Stimulated activated effector memory CD8-positive, alpha-beta T cell treated with anti-CD3 and anti-CD28 coated beads, Interleukin-12 subunit alpha, Interleukin-12 subunit beta, amount 100 ng/mL, for 72 hours (primary cell): ENCODE measurements around the gene MTX1.
"Not testable (repeated sequence)": the region's sequence is repeated elsewhere in the genome, so short reads cannot be mapped to it uniquely, and the experiment has no call there.

Experiments
- ATAC-seq: fragments of 150-1000 bp; cut with Tn5 transposase; 2 replicates; pipeline ENCODE4 v1.10.0; 2021
- DNase-seq, 2 donors: peaks; one replicate each; pipeline ENCODE4 v3.0.0; 2021 to 2022; ENCODE audit warnings: low spot score in 2 of 2
- H3K27ac Mint-ChIP-seq: one replicate; pipeline ENCODE4 v1.8.0; 2022; ENCODE audit warnings: mild to moderate bottlenecking, mixed read lengths
- H3K36me3 Mint-ChIP-seq: one replicate; pipeline ENCODE4 v1.8.0; 2022; ENCODE audit warnings: mild to moderate bottlenecking, mixed read lengths
- H3K4me1 Mint-ChIP-seq: one replicate; pipeline ENCODE4 v1.8.0; 2022; ENCODE audit warnings: mixed read lengths
- H3K4me3 Mint-ChIP-seq: one replicate; pipeline ENCODE4 v1.8.0; 2022; ENCODE audit warnings: mild to moderate bottlenecking, mixed read lengths
- H3K9me3 Mint-ChIP-seq: one replicate; pipeline ENCODE4 v1.8.0; 2022; ENCODE audit warnings: mixed read lengths

The MTX1 gene

GRCh38 chr1:155206891-155207805 is 1.3 kb upstream of the MTX1 start:
- peaks cover 27% of the 10 kb centered on the region for H3K4me1 Mint-ChIP-seq
- DNase-seq (peak; percentile 91 to 95), ATAC-seq (peak; percentile 63)
- no peaks in the 10 kb centered on the region for H3K9me3 Mint-ChIP-seq
- H3K4me3 Mint-ChIP-seq: peak overlapping the region; percentile 84
- peak overlapping the region; percentile 95 for H3K27ac Mint-ChIP-seq
- H3K36me3 Mint-ChIP-seq: peaks cover 20% of the 10 kb centered on the region

- H3K36me3 Mint-ChIP-seq: peaks cover 25% of the 10 kb centered on the region
- DNase-seq (no peak), ATAC-seq (no peak)
- peak within 1 kb of the TSS; percentile 95 for H3K27ac Mint-ChIP-seq
- H3K4me3 Mint-ChIP-seq: peak within 1 kb of the TSS; percentile 84
- peaks cover 27% of the 10 kb centered on the region for H3K4me1 Mint-ChIP-seq
- H3K9me3 Mint-ChIP-seq: no peaks in the 10 kb centered on the region
Measured at GRCh38 chr1:155207806-155208540, 522 bp upstream of the MTX1 start, which contains the start of gene THBS3. TSS of gene THBS3 (minus strand) at chr1:155207897. CDS start at chr1:155207876, 21 bp downstream.

DNA sequence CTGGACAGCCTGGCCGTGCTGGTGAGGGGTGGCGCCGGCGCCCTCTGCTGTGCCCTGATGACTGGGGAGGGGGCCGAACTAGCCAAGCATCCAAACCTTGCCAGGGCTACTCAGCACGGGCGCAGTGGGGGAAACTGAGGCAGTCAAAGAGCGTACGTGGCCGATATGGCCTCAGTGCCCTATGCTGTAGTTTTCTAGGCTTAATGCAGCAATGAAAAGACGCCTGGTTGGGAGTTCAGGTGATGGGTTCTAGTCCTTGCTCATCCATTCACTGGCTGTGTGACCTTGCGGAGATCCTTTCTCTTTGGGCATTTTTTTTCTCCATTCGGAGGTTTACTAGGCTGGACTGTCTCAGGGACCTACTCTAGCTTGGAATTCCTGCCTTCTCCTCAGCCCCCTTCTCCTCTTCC is 822 bp downstream of the MTX1 start:
- DNase-seq (no peak), ATAC-seq (no peak)

DNA sequence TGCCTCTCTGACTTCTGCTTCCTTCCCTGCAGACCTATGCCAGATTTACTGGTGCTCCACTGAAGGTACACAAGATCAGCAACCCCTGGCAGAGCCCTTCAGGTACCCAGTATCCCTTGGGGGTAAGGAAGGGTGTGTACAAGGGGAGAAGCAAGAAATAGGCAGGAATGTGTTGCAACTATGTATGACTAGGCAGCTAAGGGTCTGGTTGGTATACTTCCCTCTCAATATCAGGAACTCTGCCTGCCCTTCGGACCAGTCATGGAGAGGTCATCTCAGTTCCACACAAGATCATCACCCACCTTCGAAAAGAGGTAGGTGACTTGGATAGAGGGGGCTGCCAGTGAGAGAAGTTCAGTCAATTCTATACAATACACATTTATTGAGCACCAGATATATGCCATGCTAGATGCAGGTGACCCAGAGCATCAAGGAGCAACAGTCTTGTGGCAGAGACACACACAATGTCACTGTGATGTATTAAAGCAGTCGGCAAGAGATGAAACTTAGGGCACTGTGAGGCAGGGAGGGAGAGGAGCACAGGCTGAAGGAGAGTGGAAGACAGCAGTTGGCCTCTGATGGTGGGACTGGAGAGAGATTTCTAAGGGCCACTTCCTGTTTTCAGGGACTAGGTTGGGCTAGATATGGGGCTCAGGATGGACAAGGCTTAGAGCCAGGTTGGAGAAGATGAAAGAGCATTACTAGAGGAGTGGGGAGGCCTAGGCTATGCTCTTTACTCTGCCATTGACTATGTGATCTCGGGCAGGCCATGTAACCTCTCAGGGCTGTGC is 2.0 kb downstream of the MTX1 start:
- H3K27ac Mint-ChIP-seq: no peak overlapping the region
- peak overlapping the region; percentile 84 for H3K4me3 Mint-ChIP-seq
- no peaks in the 10 kb centered on the region for H3K9me3 Mint-ChIP-seq
- H3K4me1 Mint-ChIP-seq: peaks cover 27% of the 10 kb centered on the region
- peaks cover 21% of the 10 kb centered on the region for H3K36me3 Mint-ChIP-seq
- ATAC-seq (no peak), DNase-seq (no peak)

More for the DNA sequence above, 822 bp downstream of the MTX1 start:
- H3K27ac Mint-ChIP-seq: peak overlapping the region; percentile 95
- peaks cover 27% of the 10 kb centered on the region for H3K4me1 Mint-ChIP-seq
- H3K9me3 Mint-ChIP-seq: no peaks in the 10 kb centered on the region
- H3K36me3 Mint-ChIP-seq: peaks cover 21% of the 10 kb centered on the region
- peak overlapping the region; percentile 84 for H3K4me3 Mint-ChIP-seq

DNA sequence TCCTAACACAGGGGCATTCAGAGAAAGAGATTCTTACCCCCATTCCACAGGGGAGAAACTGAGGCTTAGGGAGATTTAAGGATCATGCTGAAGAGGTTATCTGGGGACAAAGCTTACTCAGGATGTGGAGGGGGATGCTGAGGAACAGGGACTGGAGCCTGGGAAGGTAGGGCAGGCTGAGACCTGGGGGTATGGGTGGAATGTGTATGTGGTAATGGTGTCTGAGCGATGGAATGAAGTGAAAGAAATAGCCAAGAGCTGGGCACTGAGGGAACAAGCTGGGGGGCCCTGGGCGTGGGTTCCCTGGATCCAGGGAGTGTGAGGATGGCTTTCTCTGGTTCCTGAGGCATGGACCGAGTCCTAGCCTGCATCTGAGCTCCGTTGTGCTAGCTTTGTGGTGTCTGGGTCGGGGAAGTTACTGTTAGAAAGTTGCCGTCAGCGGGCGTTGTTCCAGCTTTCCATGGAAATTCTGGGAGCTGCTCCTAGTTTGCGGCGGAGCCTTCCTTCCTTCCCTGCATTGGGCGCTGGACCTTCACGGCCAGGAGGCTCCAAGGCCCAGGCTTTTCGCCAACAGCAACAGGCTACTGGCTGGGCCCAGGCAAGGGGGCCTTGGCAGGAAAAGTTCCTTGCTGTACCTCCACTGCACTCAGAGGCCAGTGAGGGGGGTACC is 3.0 kb downstream of the MTX1 start:
- peaks cover 21% of the 10 kb centered on the region for H3K36me3 Mint-ChIP-seq
- peaks cover 27% of the 10 kb centered on the region for H3K4me1 Mint-ChIP-seq
- not testable (repeated sequence) for H3K9me3 Mint-ChIP-seq, DNase-seq, H3K4me3 Mint-ChIP-seq, ATAC-seq
- H3K27ac Mint-ChIP-seq: peak overlapping the region; percentile 45

DNA sequence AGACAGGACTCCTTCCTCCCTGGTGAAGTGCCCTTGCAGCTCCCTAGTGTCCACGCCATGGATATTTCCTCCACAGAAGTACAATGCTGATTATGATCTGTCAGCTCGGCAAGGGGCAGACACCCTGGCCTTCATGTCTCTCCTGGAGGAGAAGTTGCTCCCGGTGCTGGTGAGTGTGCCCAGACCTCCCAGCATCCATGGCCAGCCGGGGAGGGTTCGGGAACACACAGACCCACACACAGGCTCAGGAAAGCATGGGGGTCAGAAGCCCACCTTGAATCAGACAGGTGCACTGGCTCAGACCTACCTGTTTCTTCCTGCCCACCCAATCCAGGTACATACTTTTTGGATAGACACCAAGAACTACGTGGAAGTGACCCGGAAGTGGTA is 3.6 kb downstream of the MTX1 start:
- not testable (repeated sequence) for H3K4me3 Mint-ChIP-seq, H3K27ac Mint-ChIP-seq, ATAC-seq, H3K9me3 Mint-ChIP-seq, DNase-seq
- Mint-ChIP-seq H3K4me1 (peaks cover 21% of the 10 kb centered on the region), H3K36me3 (peaks cover 21% of the 10 kb centered on the region)

DNA sequence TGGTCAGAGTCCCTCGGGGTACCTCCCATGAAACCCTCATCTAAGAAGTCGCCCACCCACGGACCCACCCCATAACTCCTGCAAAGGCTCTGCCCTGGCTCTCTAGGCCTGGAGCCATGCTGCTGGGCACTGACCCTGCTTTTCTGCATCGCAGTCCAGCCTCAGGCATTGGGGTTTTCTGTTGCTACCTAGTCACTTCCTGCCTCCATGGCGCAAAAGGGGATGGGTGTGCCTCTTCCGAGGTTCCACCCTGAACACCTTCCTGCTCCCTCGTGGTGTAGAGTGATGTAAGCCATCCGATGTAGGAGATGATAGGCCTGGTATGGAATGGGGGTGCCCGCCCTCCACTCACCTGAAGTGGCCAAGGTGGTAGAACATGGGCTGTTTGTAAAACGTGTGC is 6.2 kb downstream of the MTX1 start:
- not testable (repeated sequence) for H3K9me3 Mint-ChIP-seq, H3K27ac Mint-ChIP-seq, DNase-seq, H3K4me3 Mint-ChIP-seq, ATAC-seq
- peaks cover 17% of the 10 kb centered on the region for H3K4me1 Mint-ChIP-seq
- H3K36me3 Mint-ChIP-seq: peaks cover 12% of the 10 kb centered on the region

GRCh38 chr1:155218854-155219591 is 10.5 kb downstream of the MTX1 start:
- ATAC-seq (no peak), DNase-seq (no peak)
- Mint-ChIP-seq H3K9me3 (no peaks in the 10 kb centered on the region), H3K27ac (peak overlapping the region; percentile 74), H3K4me1 (peaks cover 19% of the 10 kb centered on the region), H3K36me3 (peaks cover 5% of the 10 kb centered on the region), H3K4me3 (no peak overlapping the region)

DNA sequence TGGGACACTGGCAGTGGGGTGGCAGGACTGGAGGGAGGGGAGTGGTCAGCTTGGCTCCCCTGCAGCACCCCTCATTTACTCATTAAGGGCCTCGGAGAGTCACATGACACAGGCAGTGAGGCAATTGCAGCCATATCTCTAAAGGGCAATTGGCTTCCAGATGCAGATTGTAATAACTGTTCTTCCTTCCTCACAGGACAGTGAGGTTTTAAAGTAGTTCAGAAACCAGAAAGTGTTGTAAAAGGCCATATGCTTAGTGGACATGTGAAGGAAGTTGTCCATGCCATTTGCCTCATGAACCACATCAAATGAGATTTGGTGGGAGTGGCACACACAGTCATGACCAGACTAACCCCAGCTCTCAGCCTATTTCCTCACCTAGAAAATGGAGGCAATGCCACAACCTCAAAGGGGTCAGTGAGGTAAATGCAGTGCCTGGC is 11.1 kb downstream of the MTX1 start:
- no peak overlapping the region for H3K4me3 Mint-ChIP-seq
- DNase-seq (no peak), ATAC-seq (peak; percentile 68)
- no peaks in the 10 kb centered on the region for H3K9me3 Mint-ChIP-seq
- H3K4me1 Mint-ChIP-seq: peaks cover 19% of the 10 kb centered on the region
- peak overlapping the region; percentile 74 for H3K27ac Mint-ChIP-seq
- H3K36me3 Mint-ChIP-seq: peaks cover 5% of the 10 kb centered on the region

DNA sequence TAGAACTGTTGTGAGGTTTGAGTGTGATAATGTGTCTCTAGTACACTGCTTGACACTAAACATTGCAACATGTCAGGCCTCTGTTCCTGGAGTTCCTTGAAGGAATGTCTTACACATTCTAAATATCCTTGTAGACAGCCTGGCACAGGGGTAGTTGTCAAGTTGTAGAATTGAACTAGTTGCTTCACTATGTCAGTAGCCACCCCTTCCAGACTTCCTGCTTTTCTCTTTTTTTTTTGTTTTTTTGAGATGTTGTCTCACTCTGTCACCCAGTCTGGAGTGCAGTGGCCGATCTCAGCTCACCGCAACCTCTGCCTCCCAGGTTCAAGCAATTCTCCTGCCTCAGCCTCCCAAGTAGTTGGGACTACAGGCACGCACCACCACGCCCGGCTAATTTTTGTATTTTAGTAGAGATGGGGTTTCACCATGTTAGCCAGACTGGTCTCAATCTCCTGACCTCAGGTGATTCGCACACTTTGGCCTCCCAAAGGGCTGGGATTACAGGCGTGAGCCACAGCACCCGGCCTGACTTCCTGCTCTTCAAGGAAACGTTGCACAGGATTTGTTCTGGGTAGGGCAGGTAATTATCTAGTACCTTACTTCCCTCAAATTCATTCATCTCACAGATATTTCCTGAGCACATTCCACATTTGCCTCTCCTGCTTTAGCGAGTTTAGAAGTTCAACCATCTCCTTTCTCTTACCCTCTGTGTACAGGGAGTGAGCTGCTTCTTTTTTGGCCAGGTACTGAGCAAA is 11.9 kb downstream of the MTX1 start:
- not testable (repeated sequence) for H3K4me3 Mint-ChIP-seq, DNase-seq, H3K9me3 Mint-ChIP-seq, H3K36me3 Mint-ChIP-seq, ATAC-seq
- Mint-ChIP-seq H3K27ac (peak overlapping the region; percentile 74), H3K4me1 (peaks cover 21% of the 10 kb centered on the region)

DNA sequence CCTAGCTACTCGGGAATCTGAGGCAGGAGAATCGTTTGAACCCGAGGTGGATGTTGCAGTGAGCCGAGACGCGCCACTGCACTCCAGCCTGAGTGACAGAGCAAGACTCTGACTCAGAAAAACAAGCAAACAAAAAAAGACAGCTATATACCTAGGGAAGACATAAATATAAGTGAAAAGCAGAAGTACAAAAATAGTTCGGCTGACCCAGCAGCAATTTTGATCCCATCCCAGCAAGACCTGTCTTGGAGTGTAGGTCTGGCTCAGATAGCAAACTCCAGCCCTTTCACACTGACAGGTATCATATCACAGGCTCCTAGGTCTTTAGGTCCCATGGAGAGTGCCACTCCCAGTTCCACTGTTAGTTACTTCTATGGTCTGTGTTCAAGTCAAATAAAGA is 14.6 kb downstream of the MTX1 start:
- no peak for ATAC-seq
- Mint-ChIP-seq H3K27ac (no peak overlapping the region), H3K4me3 (no peak overlapping the region), H3K9me3 (no peaks in the 10 kb centered on the region), H3K36me3 (peaks cover 20% of the 10 kb centered on the region), H3K4me1 (peaks cover 43% of the 10 kb centered on the region)
- DNase-seq: no peak

GRCh38 chr1:155225404-155225759 is 16.9 kb downstream of the MTX1 start:
- H3K9me3 Mint-ChIP-seq, ATAC-seq, DNase-seq: not testable (repeated sequence)
- peaks cover 20% of the 10 kb centered on the region for H3K36me3 Mint-ChIP-seq
- peak overlapping the region; percentile 94 for H3K27ac Mint-ChIP-seq
- H3K4me3 Mint-ChIP-seq: peak overlapping the region; percentile 86
- peaks cover 33% of the 10 kb centered on the region for H3K4me1 Mint-ChIP-seq

DNA sequence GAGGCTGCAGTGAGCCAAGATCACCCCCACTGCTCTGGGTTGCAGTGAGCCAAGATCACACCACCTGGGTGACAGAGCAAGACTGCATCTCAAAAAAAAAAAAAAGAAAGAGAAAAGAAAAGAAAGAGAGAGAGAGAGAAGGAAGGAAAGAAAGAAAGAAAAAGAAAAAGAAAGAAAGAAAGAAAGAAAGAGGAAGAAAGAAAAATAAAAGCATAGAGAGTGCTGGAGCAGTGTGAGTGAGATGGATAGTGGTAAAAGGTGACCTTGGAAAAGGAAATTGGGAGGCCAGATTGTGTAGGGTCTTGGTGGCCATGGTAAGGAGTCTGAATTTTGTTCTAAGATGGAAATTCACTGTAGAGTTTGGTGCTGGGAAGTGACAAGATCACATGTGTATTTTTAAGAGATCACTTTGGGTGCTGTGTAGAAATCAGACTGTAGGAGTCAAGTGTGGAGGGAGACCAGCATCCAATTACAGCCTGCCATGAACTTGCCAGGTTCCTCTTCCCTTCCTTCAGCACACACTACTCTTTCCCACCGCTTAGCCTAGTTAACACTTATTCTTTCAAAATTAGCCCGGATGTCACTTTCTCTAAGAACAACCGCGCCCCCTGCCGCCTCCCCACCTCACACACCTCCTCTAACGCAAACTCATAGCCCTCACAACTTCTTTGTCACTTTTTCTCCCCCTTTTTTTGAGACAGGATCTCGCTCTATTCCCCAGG is 17.9 kb downstream of the MTX1 start:
- DNase-seq: peak; percentile 45 to 83

More for the DNA sequence above, 17.9 kb downstream of the MTX1 start:
- H3K9me3 Mint-ChIP-seq: no peaks in the 10 kb centered on the region
- H3K4me3 Mint-ChIP-seq: peak overlapping the region; percentile 86
- H3K36me3 Mint-ChIP-seq: peaks cover 20% of the 10 kb centered on the region
- ATAC-seq: peak; percentile 63
- peak overlapping the region; percentile 94 for H3K27ac Mint-ChIP-seq
- peaks cover 31% of the 10 kb centered on the region for H3K4me1 Mint-ChIP-seq
